H9 (cell line): ENCODE data around the gene ASMTL. TPM values are rescaled to one million over a fixed set of nuclear protein-coding genes. Genes with fewer than 3 reads are reported as not detected.
"Not testable (repeated sequence)": the region's sequence is repeated elsewhere in the genome, so short reads cannot be mapped to it uniquely, and the experiment has no call there.

Source experiments
- DNase-seq: peaks from one replicate; pipeline ENCODE4 v3.0.0-alpha.2; 2017
- H2AFZ ChIP-seq: one replicate; pipeline ENCODE4 v1.6.1; 2013; ENCODE audit warnings: mild to moderate bottlenecking, low read length, control low read depth, moderate library complexity
- H2AK5ac ChIP-seq: 2 replicates; pipeline ENCODE4 v1.6.1; 2013; ENCODE audit warnings: low read length, control low read depth, mixed read lengths; ENCODE audit not compliant: insufficient read length
- H2BK120ac ChIP-seq: one replicate; pipeline ENCODE4 v1.6.1; 2013; ENCODE audit warnings: low read depth, mild to moderate bottlenecking, low read length, control low read depth, inconsistent platforms; ENCODE audit not compliant: poor library complexity, severe bottlenecking
- H2BK12ac ChIP-seq: 2 replicates; pipeline ENCODE4 v1.6.1; 2013; ENCODE audit warnings: low read length, control low read depth, mixed read lengths, low read depth; ENCODE audit not compliant: insufficient read length
- H2BK15ac ChIP-seq: 2 replicates; pipeline ENCODE4 v1.6.1; 2013; ENCODE audit warnings: low read depth, low read length, control low read depth
- H2BK20ac ChIP-seq: one replicate; pipeline ENCODE4 v1.6.1; 2013; ENCODE audit warnings: low read depth, mild to moderate bottlenecking, low read length, control low read depth, inconsistent platforms; ENCODE audit not compliant: poor library complexity, severe bottlenecking
- H2BK5ac ChIP-seq: 2 replicates; pipeline ENCODE4 v1.6.1; 2013; ENCODE audit warnings: low read length, control low read depth, mixed read lengths; ENCODE audit not compliant: insufficient read length
- H3K14ac ChIP-seq: 2 replicates; pipeline ENCODE4 v1.6.1; 2013; ENCODE audit warnings: low read length, control low read depth; ENCODE audit not compliant: insufficient read depth
- H3K18ac ChIP-seq: 2 replicates; pipeline ENCODE4 v1.6.1; 2013; ENCODE audit warnings: low read depth, mild to moderate bottlenecking, mixed read lengths, low read length, control low read depth; ENCODE audit not compliant: insufficient read length
- H3K23ac ChIP-seq: 2 replicates; pipeline ENCODE4 v1.6.1; 2013; ENCODE audit warnings: low read length, control low read depth, mixed read lengths, low read depth; ENCODE audit not compliant: insufficient read length
- H3K23me2 ChIP-seq: 2 replicates; pipeline ENCODE4 v1.6.1; 2013; ENCODE audit warnings: low read depth, mild to moderate bottlenecking, mixed read lengths, low read length, control low read depth; ENCODE audit not compliant: insufficient read length, poor library complexity, severe bottlenecking
- H3K27ac ChIP-seq: 2 replicates; pipeline ENCODE4 v1.5.1; 2013; ENCODE audit warnings: low read length, control low read depth, mixed read lengths, low read depth; ENCODE audit not compliant: insufficient read length
- H3K27me3 ChIP-seq: 2 replicates; pipeline ENCODE4 v1.6.1; 2013; ENCODE audit warnings: low read length, control low read depth, inconsistent platforms; ENCODE audit not compliant: insufficient read depth
- H3K4ac ChIP-seq: 2 replicates; pipeline ENCODE4 v1.6.1; 2013; ENCODE audit warnings: low read depth, mild to moderate bottlenecking, control low read depth, inconsistent platforms, low read length, moderate library complexity
- H3K4me1 ChIP-seq: 2 replicates; pipeline ENCODE4 v1.6.1; 2013; ENCODE audit warnings: low read length, control low read depth, inconsistent platforms; ENCODE audit not compliant: insufficient read depth
- H3K4me2 ChIP-seq: 2 replicates; pipeline ENCODE4 v1.6.1; 2013; ENCODE audit warnings: low read length, control low read depth, mixed read lengths; ENCODE audit not compliant: insufficient read length, insufficient read depth
- H3K56ac ChIP-seq: 2 replicates; pipeline ENCODE4 v1.6.1; 2013; ENCODE audit warnings: low read depth, mild to moderate bottlenecking, mixed read lengths, low read length, control low read depth; ENCODE audit not compliant: insufficient read length
- H3K79me1 ChIP-seq: 2 replicates; pipeline ENCODE4 v1.6.1; 2013; ENCODE audit warnings: low read depth, mild to moderate bottlenecking, moderate library complexity, low read length, control low read depth, inconsistent platforms; ENCODE audit not compliant: insufficient read depth, poor library complexity, severe bottlenecking
- H3K79me2 ChIP-seq: 2 replicates; pipeline ENCODE4 v1.6.1; 2013; ENCODE audit warnings: low read length, control low read depth, inconsistent platforms; ENCODE audit not compliant: insufficient read depth
- H3K9ac ChIP-seq: 2 replicates; pipeline ENCODE4 v1.6.1; 2013; ENCODE audit warnings: low read length, control low read depth, mixed read lengths; ENCODE audit not compliant: insufficient read length; ENCODE audit errors: extremely low read depth
- H3K9me3 ChIP-seq: one replicate; pipeline ENCODE4 v1.6.1; 2013; ENCODE audit warnings: low read depth, low read length, inconsistent platforms; ENCODE audit not compliant: control insufficient read depth
- H3T11ph ChIP-seq: one replicate; pipeline ENCODE4 v1.6.1; 2013; ENCODE audit warnings: mild to moderate bottlenecking, low read length, control low read depth, inconsistent platforms
- H4K20me1 ChIP-seq: one replicate; pipeline ENCODE4 v1.6.1; 2013; ENCODE audit not compliant: control insufficient read depth, insufficient read length, insufficient read depth
- H4K5ac ChIP-seq: 2 replicates; pipeline ENCODE4 v1.6.1; 2013; ENCODE audit warnings: low read depth, mild to moderate bottlenecking, mixed read lengths, low read length, control low read depth; ENCODE audit not compliant: insufficient read length
- H4K8ac ChIP-seq: replicated peaks from 2 replicates; pipeline ENCODE4 v1.6.1; 2013; ENCODE audit warnings: low read length, control low read depth, mixed read lengths, low read depth; ENCODE audit not compliant: insufficient read length
- H4K91ac ChIP-seq: 2 replicates; pipeline ENCODE4 v1.6.1; 2013; ENCODE audit warnings: low read depth, mild to moderate bottlenecking, moderate library complexity, mixed read lengths, low read length, control low read depth; ENCODE audit not compliant: insufficient read length
- H3K27ac Mint-ChIP-seq, 3 experiments: 2 replicates in 2 of 3; 3 replicates in 1 of 3; pipeline ENCODE4 v1.8.0; 2020 to 2021; ENCODE audit warnings: mixed read lengths in 3 of 3, mild to moderate bottlenecking in 1 of 3, moderate library complexity in 1 of 3
- H3K27me3 Mint-ChIP-seq: 2 replicates; pipeline ENCODE4 v1.8.0; 2021; ENCODE audit warnings: low read depth, mild to moderate bottlenecking, moderate library complexity, mixed read lengths
- H3K36me3 Mint-ChIP-seq, 3 experiments: 2 replicates in 2 of 3; 3 replicates in 1 of 3; pipeline ENCODE4 v1.8.0; 2020 to 2021; ENCODE audit warnings: low read depth in 3 of 3, mixed read lengths in 3 of 3; ENCODE audit not compliant: insufficient read depth in 1 of 3
- H3K4me1 Mint-ChIP-seq, 2 experiments: 2 replicates each; pipeline ENCODE4 v1.8.0; 2020; ENCODE audit warnings: mixed read lengths in 2 of 2
- H3K4me3 Mint-ChIP-seq, 2 experiments: 2 replicates in 1 of 2; 3 replicates in 1 of 2; pipeline ENCODE4 v1.8.0; 2020 to 2021; ENCODE audit warnings: mild to moderate bottlenecking in 2 of 2, mixed read lengths in 2 of 2, moderate library complexity in 1 of 2
- H3K9me3 Mint-ChIP-seq, 2 experiments: 2 replicates in 1 of 2; 3 replicates in 1 of 2; pipeline ENCODE4 v1.8.0; 2020; ENCODE audit warnings: mild to moderate bottlenecking in 2 of 2, mixed read lengths in 2 of 2, moderate library complexity in 1 of 2
- WGBS: extraction: QIAGEN DNeasy Blood & Tissue Kit; methylation state at CpG from one replicate; pipeline ENCODE4 v1.1.7; 2013; ENCODE audit warnings: missing lambda C conversion rate, low lambda C conversion rate, mixed read lengths; ENCODE audit not compliant: insufficient read length; ENCODE audit errors: extremely low coverage; 5-methylcytosine and 5-hydroxymethylcytosine counted together
- total RNA-seq: library from RNA; stranded (reverse); gene quantifications from 2 replicates; pipeline ENCODE4 v1.2.1, GENCODE V29; 2021
- TF ChIP-seq, protein P1 (sequence below): fragments of 200-600 bp; sonication (generic); conservative IDR thresholded peaks from 3 replicates; pipeline ENCODE4 v1.8.0; 2021; ENCODE audit warnings: antibody characterized with exemption, mild to moderate bottlenecking

The ASMTL gene
- total RNA-seq, 1 experiment from 2014 or later: 59.8 TPM

DNA sequence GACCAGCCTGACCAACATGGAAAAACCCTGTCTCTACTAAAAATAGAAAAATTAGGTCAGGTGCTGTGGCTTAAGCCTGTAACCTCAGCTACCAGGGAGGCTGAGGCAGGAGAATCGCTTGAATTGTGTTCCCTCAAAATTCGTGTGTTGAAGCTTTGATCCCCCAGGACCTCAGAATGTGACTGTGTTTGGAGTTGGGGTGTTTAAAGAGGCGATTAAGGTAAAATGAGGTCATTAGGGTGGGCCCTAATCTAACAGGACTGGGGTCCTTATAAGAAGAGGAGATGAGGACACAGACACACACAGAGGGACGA lies 84.4 kb downstream of the ASMTL start:
- H2BK20ac ChIP-seq: no peak overlapping the region
- H3K79me1 ChIP-seq: no peaks in the 10 kb centered on the region
- H2BK5ac ChIP-seq: no peak overlapping the region
- Mint-ChIP-seq H3K4me3 (no peak overlapping the region), H3K4me1 (no peaks in the 10 kb centered on the region), H3K27me3 (no peaks in the 10 kb centered on the region), H3K27ac (peak overlapping the region; percentile 18 to 65 (median 23); a peak in 2 of 7 replicates), H3K9me3 (no peaks in the 10 kb centered on the region), H3K36me3 (peaks cover 5 to 14% (median 9%) of the 10 kb centered on the region in 3 experiments; a peak in 6 of 7 replicates)
- H2AFZ ChIP-seq: no peak overlapping the region
- H4K20me1 ChIP-seq: no peaks in the 10 kb centered on the region
- H4K5ac ChIP-seq: no peak overlapping the region
- no peak overlapping the region for H4K8ac ChIP-seq
- no peak overlapping the region for H3K14ac ChIP-seq
- no peak overlapping the region for H3K4me2 ChIP-seq
- H3K23ac ChIP-seq: no peak overlapping the region
- H2BK12ac ChIP-seq: no peak overlapping the region
- H3K56ac ChIP-seq: no peak overlapping the region
- no peaks in the 10 kb centered on the region for H3K9me3 ChIP-seq
- H3K18ac ChIP-seq: no peak overlapping the region
- H2BK120ac ChIP-seq: no peak overlapping the region
- no peak overlapping the region for H2BK15ac ChIP-seq
- no peak overlapping the region for H4K91ac ChIP-seq
- no peak overlapping the region for H3K27ac ChIP-seq
- H3T11ph ChIP-seq: no peak overlapping the region
- no peaks in the 10 kb centered on the region for H3K27me3 ChIP-seq
- H3K4me1 ChIP-seq: no peaks in the 10 kb centered on the region
- no peak overlapping the region for H2AK5ac ChIP-seq
- TF ChIP-seq, protein P1, sequence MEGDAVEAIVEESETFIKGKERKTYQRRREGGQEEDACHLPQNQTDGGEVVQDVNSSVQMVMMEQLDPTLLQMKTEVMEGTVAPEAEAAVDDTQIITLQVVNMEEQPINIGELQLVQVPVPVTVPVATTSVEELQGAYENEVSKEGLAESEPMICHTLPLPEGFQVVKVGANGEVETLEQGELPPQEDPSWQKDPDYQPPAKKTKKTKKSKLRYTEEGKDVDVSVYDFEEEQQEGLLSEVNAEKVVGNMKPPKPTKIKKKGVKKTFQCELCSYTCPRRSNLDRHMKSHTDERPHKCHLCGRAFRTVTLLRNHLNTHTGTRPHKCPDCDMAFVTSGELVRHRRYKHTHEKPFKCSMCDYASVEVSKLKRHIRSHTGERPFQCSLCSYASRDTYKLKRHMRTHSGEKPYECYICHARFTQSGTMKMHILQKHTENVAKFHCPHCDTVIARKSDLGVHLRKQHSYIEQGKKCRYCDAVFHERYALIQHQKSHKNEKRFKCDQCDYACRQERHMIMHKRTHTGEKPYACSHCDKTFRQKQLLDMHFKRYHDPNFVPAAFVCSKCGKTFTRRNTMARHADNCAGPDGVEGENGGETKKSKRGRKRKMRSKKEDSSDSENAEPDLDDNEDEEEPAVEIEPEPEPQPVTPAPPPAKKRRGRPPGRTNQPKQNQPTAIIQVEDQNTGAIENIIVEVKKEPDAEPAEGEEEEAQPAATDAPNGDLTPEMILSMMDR: no peak
- H3K9ac ChIP-seq: no peak overlapping the region
- H3K79me2 ChIP-seq: no peaks in the 10 kb centered on the region
- no peak for DNase-seq
- no peaks in the 10 kb centered on the region for H3K23me2 ChIP-seq
- H3K4ac ChIP-seq: no peak overlapping the region
- no CpG with 5 or more reads among the region's 4 CpGs for WGBS

DNA sequence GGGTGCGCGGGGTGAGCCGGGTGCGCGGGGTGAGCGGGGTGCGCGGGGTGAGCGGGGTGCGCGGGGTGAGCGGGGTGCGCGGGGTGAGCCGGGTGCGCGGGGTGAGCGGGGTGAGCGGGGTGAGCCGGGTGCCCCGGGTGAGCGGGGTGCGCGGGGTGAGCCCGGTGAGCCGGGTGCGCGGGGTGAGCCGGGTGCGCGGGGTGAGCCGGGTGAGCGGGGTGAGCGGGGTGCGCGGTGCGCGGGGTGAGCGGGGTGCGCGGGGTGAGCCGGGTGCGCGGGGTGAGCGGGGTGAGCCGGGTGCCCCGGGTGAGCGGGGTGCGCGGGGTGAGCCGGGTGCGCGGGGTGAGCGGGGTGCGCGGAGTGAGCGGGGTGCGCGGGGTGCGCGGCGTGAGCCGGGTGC lies 86.3 kb downstream of the ASMTL start:
- not testable (repeated sequence) for H4K91ac ChIP-seq, H3K56ac ChIP-seq, H3K23ac ChIP-seq, H3K4me1 Mint-ChIP-seq, H2BK12ac ChIP-seq, H2BK120ac ChIP-seq, H3K9me3 Mint-ChIP-seq, H2BK5ac ChIP-seq, H3K4me1 ChIP-seq, H4K5ac ChIP-seq, H2BK20ac ChIP-seq, H4K8ac ChIP-seq, H3K14ac ChIP-seq, H3K23me2 ChIP-seq, H2AFZ ChIP-seq, H4K20me1 ChIP-seq, H3K27me3 ChIP-seq, H3K9ac ChIP-seq, H3K27ac Mint-ChIP-seq, H3K18ac ChIP-seq, H3K4me3 Mint-ChIP-seq, H3K79me1 ChIP-seq, DNase-seq, H2AK5ac ChIP-seq, H3K79me2 ChIP-seq, H3K9me3 ChIP-seq, H3K27ac ChIP-seq, H2BK15ac ChIP-seq, H3T11ph ChIP-seq, H3K27me3 Mint-ChIP-seq, H3K4ac ChIP-seq, H3K4me2 ChIP-seq
- peaks cover 5 to 22% (median 20%) of the 10 kb centered on the region in 3 experiments; a peak in 6 of 7 replicates for H3K36me3 Mint-ChIP-seq
- WGBS: no CpG with 5 or more reads among the region's 63 CpGs
